ENCODE results near the gene BOLA2. TPM values are rescaled to one million over a fixed set of nuclear protein-coding genes. Genes with fewer than 3 reads are reported as not detected.
"Not testable (repeated sequence)": the region's sequence is repeated elsewhere in the genome, so short reads cannot be mapped to it uniquely, and the experiment has no call there.

The BOLA2 gene
- total RNA-seq, 2 donors from 2014 or later: 5.5 to 6.6 TPM

DNA sequence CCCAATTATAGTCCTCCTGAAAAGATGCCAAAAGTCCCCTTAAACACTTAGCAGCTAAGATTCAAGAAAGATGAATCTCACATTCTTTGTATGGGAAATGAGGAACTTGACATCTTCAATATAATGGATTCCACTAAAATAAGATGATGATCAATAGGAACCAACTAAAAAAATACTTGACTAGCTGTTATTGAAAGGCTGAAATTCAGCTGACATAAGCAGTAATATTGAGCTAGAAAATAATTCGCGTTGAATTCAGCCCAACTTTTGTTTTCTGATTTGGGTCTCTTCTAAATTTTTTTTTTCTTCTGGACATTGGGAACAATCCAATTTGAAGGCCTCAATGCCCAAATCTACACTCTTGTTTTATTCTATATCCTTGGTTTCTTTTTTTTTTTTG lies 30.6 kb downstream of the BOLA2 start:
- H3K9me3 ChIP-seq; H3K27me3 ChIP-seq; DNase-seq; H3K27ac ChIP-seq; H3K4me1 ChIP-seq; H3K9ac ChIP-seq (ENCODE audit: low read depth in 2 of 2, low read length in 2 of 2); intact Hi-C loops (cut with DNase I); H3K36me3 ChIP-seq; H3K4me3 ChIP-seq: not testable (repeated sequence)

DNA sequence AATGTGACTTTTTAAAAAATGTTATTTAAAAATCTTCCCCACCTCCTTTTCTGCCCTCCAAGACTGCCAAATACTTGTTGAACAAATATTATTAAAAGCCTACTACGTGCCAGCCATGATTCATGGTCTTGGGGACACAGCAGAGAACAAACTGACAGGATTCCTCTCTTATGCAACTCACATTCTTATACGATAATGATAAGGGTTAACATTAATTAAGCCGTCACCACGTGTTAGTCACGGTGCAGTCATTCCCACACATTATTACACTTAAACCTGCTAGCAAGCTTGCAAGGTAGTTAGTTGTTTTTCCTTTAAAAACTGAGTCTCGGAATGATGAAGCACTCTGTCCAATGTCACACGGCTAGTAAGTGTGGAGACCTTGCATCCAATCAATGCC lies 48.9 kb downstream of the BOLA2 start:
- H3K4me1 ChIP-seq; H3K27me3 ChIP-seq; DNase-seq; H3K36me3 ChIP-seq; H3K9ac ChIP-seq (ENCODE audit: low read depth in 2 of 2, low read length in 2 of 2); intact Hi-C loops (cut with DNase I); H3K27ac ChIP-seq; H3K9me3 ChIP-seq; H3K4me3 ChIP-seq: not testable (repeated sequence)

Other genes starting within 250 kb of the BOLA2 start
- 1 to 10 TPM in 1 of 2 donors, under 1 TPM in 1; 0.40 to 1.2 TPM for gene NPIPB11, start 47.6 kb downstream of the BOLA2 start, total RNA-seq
- gene SLX1B, start 182 bp upstream of the BOLA2 start, total RNA-seq: 10 to 100 TPM; 30.1 to 33.4 TPM
- 10 to 100 TPM; 32.0 to 63.9 TPM for gene SULT1A4, start 5.6 kb upstream of the BOLA2 start, total RNA-seq
- 10 to 100 TPM; 24.6 to 71.6 TPM for gene NPIPB12, start 52.1 kb upstream of the BOLA2 start, total RNA-seq
- gene SPN, start 208.9 kb upstream of the BOLA2 start, total RNA-seq: 1 to 10 TPM; 2.3 to 3.7 TPM
- gene QPRT, start 224.8 kb upstream of the BOLA2 start, total RNA-seq: 100 to 1,000 TPM in 1 of 2 donors, 10 to 100 TPM in 1; 54.7 to 102 TPM